ENCODE results near the gene DBNDD1. TPM values are rescaled to one million over a fixed set of nuclear protein-coding genes. Genes with fewer than 3 reads are reported as not detected.

DBNDD1 gene
- total RNA-seq, 1 donor from 2014 or later, result 4.6 TPM

DNA sequence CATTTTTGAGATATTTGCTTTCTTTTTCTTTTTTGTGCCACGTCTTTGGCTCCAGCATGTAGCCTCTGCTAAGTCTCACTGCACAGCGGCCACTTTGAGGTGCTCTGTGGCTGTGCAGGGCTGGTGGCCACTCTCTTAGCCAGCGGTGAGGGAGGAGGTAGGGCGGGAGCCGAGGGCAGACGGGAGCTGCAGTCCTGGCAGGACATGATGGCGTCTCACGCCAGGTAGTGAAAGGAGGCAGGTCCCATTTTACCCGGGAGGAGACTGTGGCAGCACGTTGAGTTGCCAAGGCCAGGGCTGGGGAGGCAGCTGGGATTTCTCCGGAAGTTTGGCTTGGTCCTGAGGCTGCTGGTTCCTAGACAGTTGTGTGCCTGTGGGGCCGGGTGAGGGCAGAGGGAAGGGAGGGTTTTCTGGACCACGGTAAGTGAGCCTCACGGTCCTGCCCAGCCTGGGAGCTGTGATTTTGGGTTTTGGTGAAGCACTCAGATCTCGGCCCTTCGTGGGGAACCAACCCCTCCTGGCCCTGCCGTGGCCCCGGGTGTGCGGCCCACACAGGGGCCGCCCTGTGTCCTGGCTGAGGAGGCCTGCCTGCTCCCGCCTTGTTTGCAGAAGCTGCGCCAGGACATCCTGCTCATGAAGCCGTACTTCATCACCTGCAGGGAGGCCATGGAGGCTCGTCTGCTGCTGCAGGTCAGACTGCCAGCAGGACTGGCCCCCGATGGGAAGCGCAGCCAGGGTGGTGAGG, 56.3 kb downstream of the DBNDD1 start:
- H3K4me3 ChIP-seq, result no peak overlapping the region
- H3K4me1 ChIP-seq, result no peaks in the 10 kb centered on the region
- no peaks in the 10 kb centered on the region for H3K9me3 ChIP-seq (replicated peaks)
- no peaks in the 10 kb centered on the region for H3K27me3 ChIP-seq (ENCODE audit: low read depth)
- H3K36me3 ChIP-seq, result peaks cover 51% of the 10 kb centered on the region
- TF ChIP-seq, protein P1, sequence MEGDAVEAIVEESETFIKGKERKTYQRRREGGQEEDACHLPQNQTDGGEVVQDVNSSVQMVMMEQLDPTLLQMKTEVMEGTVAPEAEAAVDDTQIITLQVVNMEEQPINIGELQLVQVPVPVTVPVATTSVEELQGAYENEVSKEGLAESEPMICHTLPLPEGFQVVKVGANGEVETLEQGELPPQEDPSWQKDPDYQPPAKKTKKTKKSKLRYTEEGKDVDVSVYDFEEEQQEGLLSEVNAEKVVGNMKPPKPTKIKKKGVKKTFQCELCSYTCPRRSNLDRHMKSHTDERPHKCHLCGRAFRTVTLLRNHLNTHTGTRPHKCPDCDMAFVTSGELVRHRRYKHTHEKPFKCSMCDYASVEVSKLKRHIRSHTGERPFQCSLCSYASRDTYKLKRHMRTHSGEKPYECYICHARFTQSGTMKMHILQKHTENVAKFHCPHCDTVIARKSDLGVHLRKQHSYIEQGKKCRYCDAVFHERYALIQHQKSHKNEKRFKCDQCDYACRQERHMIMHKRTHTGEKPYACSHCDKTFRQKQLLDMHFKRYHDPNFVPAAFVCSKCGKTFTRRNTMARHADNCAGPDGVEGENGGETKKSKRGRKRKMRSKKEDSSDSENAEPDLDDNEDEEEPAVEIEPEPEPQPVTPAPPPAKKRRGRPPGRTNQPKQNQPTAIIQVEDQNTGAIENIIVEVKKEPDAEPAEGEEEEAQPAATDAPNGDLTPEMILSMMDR (IDR thresholded peaks at IDR 0.05; ENCODE audit: borderline replicate concordance), result no peak
- intact Hi-C loops (cut with micrococcal nuclease), result no loop called here
- no peak for DNase-seq
- no peak overlapping the region for H3K27ac ChIP-seq (replicated peaks)

DNA sequence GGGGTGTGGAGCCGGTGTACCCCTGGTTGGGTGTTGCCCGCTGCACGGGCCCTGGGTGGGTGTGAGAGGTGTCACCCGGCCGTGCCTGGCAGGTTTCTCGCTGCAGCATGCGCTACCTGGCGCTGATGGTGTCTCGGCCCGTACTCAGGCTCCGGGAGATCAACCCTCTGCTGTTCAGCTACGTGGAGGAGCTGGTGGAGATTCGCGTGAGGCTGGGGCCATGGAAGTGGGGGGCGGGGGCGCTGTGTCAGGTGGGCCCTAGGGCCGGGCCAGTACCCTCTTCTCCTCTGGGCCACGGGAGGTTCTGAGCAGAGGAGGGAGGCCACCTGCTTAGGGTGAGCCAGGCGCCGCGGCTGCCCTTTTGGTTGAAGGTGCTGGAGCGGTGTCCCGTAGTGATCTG, 57.3 kb downstream of the DBNDD1 start:
- Histone ChIP-seq H3K4me1 (no peaks in the 10 kb centered on the region), H3K27ac (replicated peaks) (no peak overlapping the region), H3K4me3 (no peak overlapping the region), H3K27me3 (ENCODE audit: low read depth) (no peaks in the 10 kb centered on the region), H3K9me3 (replicated peaks) (no peaks in the 10 kb centered on the region), H3K36me3 (peaks cover 61% of the 10 kb centered on the region)
- intact Hi-C loops (cut with micrococcal nuclease), result no loop called here
- TF ChIP-seq, protein P1 (IDR thresholded peaks at IDR 0.05; ENCODE audit: borderline replicate concordance), result no peak
- DNase-seq, result no peak

DNA sequence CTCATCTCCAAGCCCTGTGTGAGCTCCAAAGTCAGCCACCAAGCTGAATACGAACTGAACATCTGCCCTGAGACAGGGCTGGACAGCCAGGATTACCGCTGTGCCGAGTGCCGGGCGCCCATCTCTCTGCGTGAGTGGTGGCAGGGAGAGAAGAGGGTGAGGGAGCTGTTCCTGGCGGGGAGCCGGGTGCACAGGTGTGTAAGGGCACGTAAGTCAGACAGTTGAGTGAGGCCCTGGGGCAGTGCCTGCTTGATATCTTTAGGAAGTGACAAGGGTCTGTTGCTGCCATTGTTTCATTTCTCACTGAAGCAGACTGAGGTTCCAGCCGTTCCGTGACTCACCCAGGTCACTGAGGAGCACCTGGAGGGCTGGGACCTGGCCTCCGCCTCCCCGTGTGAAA, 58.3 kb downstream of the DBNDD1 start:
- peaks cover 70% of the 10 kb centered on the region for H3K36me3 ChIP-seq
- no peaks in the 10 kb centered on the region for H3K27me3 ChIP-seq (ENCODE audit: low read depth)
- DNase-seq, result no peak
- H3K27ac ChIP-seq (replicated peaks), result no peak overlapping the region
- H3K4me1 ChIP-seq, result no peaks in the 10 kb centered on the region
- intact Hi-C loops (cut with micrococcal nuclease), result no loop called here
- no peak overlapping the region for H3K4me3 ChIP-seq
- H3K9me3 ChIP-seq (replicated peaks), result no peaks in the 10 kb centered on the region
- TF ChIP-seq, protein P1 (IDR thresholded peaks at IDR 0.05; ENCODE audit: borderline replicate concordance), result no peak

DNA sequence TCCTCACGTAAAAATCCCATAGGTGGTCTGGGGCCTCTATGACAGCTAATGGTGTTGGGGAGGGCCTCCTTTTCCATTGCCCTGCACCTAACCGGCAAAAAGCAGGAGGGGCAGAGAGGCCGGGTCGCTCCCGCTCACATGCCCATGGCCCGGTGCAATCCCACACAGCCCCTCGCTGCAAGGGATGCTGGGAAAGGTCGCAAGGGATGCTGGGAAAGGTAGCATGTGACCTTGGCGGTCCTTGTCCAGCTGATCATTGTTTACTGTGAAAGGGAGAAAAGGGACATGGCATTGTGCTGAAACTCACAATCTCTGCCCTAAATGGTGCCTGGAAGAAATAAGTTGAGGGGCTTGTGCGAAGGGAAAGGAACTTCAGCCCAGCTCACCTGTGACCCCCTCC, 60.7 kb downstream of the DBNDD1 start:
- Histone ChIP-seq H3K9me3 (replicated peaks) (no peaks in the 10 kb centered on the region), H3K4me1 (no peaks in the 10 kb centered on the region), H3K27me3 (ENCODE audit: low read depth) (no peaks in the 10 kb centered on the region), H3K4me3 (no peak overlapping the region), H3K36me3 (peaks cover 63% of the 10 kb centered on the region), H3K27ac (replicated peaks) (no peak overlapping the region)
- TF ChIP-seq, protein P1 (IDR thresholded peaks at IDR 0.05; ENCODE audit: borderline replicate concordance), result no peak
- intact Hi-C loops (cut with micrococcal nuclease), result no loop called here
- DNase-seq, result no peak

DNA sequence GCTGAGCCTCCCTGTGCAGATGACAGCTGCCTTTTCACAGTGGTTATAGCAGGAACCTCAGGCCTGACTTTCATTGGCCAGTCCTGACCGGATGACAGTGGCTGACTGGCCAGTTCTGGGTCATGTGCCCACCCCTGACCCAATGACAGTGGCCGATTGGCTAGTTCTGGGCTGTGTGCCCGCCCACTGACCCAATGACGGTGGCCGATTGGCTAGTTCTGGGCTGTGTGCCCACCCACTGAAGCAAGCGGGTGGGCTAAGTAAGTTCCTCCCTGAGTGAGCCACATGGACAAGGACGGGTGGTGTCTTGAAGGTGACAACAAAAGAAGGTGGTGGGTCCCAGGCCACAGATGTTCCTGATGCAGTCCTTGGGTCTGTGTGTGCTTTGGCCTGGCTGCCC, 61.2 kb downstream of the DBNDD1 start:
- Histone ChIP-seq H3K27me3 (ENCODE audit: low read depth) (no peaks in the 10 kb centered on the region), H3K9me3 (replicated peaks) (no peaks in the 10 kb centered on the region), H3K27ac (replicated peaks) (no peak overlapping the region), H3K4me3 (peak overlapping the region; percentile 43), H3K36me3 (peaks cover 58% of the 10 kb centered on the region), H3K4me1 (no peaks in the 10 kb centered on the region)
- intact Hi-C loops (cut with micrococcal nuclease), result no loop called here
- TF ChIP-seq, protein P1 (IDR thresholded peaks at IDR 0.05; ENCODE audit: borderline replicate concordance), result no peak
- DNase-seq, result peak; percentile 47
